ENCODE data around the gene ZYG11B.
"Not testable (repeated sequence)": the region's sequence is repeated elsewhere in the genome, so short reads cannot be mapped to it uniquely, and the experiment has no call there.

The ZYG11B gene

DNA sequence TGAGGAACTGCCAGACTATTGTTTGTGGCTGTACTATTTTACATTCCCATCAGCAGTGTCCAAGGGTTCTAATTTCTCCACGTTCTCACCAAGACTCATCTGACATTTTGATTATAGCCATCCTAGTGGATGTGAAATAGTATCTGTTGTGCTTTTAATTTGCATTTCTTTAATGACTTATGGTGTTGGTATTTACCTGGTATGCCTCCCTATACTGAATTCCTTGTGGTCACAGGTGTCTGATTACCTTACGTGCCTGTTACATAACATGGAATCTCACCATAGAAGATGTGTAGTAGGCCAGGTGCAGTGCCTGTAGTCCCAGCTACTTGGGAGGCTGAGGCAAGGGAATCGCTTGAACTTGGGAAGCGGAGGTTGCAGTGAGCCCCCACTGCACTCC is 129.8 kb downstream of the ZYG11B start:
- DNase-seq: no peak

DNA sequence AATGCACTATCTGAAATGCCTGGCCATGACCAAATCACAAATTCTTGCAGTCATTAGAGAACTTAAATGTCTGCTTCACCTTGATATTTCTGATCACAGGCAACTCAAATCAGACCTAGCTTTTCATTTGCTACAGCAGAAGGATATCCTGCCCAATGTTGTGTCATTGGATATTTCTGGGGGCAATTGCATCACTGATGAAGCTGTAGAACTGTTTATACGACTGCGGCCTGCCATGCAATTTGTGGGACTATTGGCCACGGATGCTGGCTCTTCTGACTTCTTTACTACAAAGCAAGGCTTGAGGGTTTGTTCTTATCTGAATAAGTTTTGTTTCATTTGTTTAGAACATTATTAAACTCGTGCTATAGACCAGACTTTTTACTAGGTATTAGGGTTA is 131.2 kb downstream of the ZYG11B start:
- no peak for DNase-seq

DNA sequence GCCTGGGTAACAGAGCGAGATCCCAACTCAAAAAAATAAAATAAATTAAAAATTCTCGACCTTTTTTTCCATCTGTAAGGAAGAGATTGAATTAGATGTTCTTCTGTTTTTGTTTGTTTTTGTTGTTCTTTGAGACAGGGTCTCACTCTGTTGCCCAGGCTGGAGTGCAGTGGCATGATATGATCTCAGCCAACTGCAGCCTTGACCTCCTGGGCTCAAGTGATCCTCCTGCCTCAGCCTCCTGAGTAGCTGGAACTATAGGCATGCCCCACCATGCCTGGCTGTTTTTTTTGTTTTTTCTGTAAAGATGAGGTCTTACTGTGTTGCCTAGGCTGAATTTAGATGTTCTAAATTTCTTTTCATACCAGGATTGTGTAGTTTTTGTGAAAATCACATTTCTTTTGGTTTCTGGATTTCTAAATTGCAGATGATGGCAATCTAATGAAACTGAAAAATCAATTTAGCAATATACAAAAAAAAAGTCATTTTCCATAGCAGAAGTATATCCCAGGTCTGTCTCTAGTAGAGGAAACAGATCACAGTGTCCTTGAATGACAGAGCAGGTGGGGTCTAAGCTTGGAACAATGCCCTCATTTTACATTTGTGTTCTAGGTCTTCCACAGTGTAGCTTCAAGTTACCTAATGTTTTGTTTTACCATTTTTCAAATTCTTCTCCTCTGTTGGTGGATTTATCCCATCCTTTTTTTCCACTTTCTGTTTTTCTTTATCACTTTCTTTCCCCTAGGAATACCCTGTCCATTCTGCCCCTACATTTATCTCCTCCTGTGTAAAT is 136.6 kb downstream of the ZYG11B start:
- DNase-seq: no peak

DNA sequence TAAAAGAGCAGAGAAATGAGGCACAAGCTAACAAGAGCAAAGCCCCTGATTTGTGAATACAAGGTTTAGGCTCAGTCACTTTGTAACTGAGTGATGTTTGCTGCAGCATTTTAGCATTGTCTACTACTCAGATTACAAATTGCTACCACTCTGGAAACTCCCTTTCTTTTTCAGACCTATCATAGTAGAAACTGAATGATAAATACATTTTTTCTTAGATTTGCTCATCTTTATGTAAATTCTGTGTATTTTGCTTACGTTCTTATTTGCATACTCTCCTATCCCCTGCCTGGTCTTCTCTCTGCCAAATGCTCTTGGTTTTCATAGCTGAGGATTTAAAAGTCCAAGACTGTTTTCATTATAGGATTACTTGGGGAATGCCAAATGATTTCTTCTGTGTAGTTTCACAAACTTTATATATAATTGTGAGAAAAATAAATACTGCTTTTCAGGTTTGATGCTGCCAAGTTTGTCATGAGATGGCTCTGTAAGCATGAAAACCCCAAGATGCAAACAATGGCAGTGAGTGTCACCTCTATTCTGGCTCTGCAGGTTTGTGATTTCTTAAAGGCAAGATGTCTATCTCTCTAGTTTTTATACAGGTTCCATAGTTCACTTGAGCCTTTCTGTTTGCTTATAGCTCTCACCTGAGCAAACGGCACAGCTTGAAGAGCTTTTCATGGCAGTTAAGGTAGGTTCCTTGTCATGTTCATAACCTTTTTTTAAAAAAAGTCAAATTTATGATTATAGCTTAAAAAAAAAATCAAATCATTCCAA is 141.0 kb downstream of the ZYG11B start:
- no peak for DNase-seq

DNA sequence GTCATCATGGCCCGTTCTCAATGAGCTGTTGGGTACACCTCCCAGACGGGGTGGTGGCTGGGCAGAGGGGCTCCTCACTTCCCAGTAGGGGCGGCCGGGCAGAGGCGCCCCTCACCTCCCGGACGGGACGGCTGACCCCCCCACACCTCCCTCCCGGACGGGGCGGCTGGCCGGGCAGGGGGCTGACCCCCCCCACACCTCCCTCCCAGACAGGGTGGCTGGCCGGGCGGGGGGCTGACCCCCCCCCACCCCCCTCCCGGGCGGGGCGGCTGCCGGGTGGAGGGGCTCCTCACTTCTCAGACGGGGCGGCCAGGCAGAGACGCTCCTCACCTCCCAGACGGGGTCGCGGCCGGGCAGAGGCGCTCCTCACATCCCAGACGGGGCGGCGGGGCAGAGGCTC is 143.5 kb downstream of the ZYG11B start:
- not testable (repeated sequence) for DNase-seq

DNA sequence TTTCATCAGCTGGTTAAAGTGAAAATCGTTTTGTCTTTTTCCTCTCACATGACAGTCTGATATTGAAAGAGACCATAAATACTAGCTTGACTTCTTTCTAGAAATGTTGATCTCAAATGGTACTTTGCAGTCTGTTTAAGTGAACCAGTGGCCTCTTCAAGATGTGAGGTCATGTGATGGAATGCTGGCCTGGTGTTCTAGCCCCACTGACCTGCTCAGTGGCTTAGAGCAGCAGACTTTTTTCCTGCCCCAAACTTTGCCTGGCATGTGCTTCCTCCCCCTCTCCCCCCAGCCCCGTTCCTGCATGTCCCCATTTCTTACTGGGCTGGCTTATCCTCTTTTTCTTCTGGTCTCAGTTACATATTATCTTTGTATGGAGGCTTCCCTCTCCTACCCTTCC is 150.6 kb downstream of the ZYG11B start:
- DNase-seq: no peak

Data from NCI-H146 (cell line).